Liver (tissue), 3 donors: ENCODE results near the gene CMIP.

Experiments used
- ATF3 ChIP-seq: IDR thresholded peaks from 2 replicates; pipeline ENCODE4 v1.6.1; 2016; ENCODE audit warnings: antibody characterized with exemption
- CTCF ChIP-seq: fragments of 150-350 bp; IDR thresholded peaks from 2 replicates; pipeline ENCODE4 v1.5.1; 2017; ENCODE audit warnings: improper control_type of control experiment, low read depth, low read length; ENCODE audit not compliant: missing input control
- EGR1 ChIP-seq, 2 donors: IDR thresholded peaks; 2 replicates each; pipeline ENCODE4 v1.6.1; 2016 to 2018; ENCODE audit warnings: antibody characterized with exemption in 2 of 2, low read depth in 2 of 2
- FOXA1 ChIP-seq: IDR thresholded peaks from 2 replicates; pipeline ENCODE4 v1.6.1; 2016; ENCODE audit warnings: antibody characterized with exemption
- GABPA ChIP-seq, 2 donors: IDR thresholded peaks in 1 of 2; conservative IDR thresholded peaks in 1 of 2; 2 replicates each; pipeline ENCODE4 v1.6.1; 2016; ENCODE audit warnings: antibody characterized with exemption in 2 of 2, mild to moderate bottlenecking in 1 of 2, moderate library complexity in 1 of 2
- HNF4G ChIP-seq: IDR thresholded peaks from 2 replicates; pipeline ENCODE4 v1.6.1; 2016; ENCODE audit warnings: antibody characterized with exemption
- MAX ChIP-seq: IDR thresholded peaks from 2 replicates; pipeline ENCODE4 v1.6.1; 2016; ENCODE audit warnings: antibody characterized with exemption
- REST ChIP-seq: IDR thresholded peaks from 2 replicates; pipeline ENCODE4 v1.6.1; 2016; ENCODE audit warnings: antibody characterized with exemption, mild to moderate bottlenecking
- RXRA ChIP-seq, 2 donors: IDR thresholded peaks; 2 replicates each; pipeline ENCODE4 v1.6.1; 2017 to 2018; ENCODE audit warnings: antibody characterized with exemption in 2 of 2, mild to moderate bottlenecking in 1 of 2
- SP1 ChIP-seq: IDR thresholded peaks from 2 replicates; pipeline ENCODE4 v1.6.1; 2018; ENCODE audit warnings: antibody characterized with exemption, mild to moderate bottlenecking
- TAF1 ChIP-seq: conservative IDR thresholded peaks from 2 replicates; pipeline ENCODE4 v1.6.1; 2016; ENCODE audit warnings: antibody characterized with exemption, mild to moderate bottlenecking
- YY1 ChIP-seq: IDR thresholded peaks from 2 replicates; pipeline ENCODE4 v1.6.1; 2016; ENCODE audit warnings: antibody characterized with exemption, mild to moderate bottlenecking
- ZBTB33 ChIP-seq: IDR thresholded peaks from 2 replicates; pipeline ENCODE4 v1.6.1; 2016; ENCODE audit warnings: antibody characterized with exemption
- donor health status: healthy.
- donor health status: healthy.

- TF ChIP-seq CTCF (no peak), YY1 (no peak), REST (no peak), ZBTB33 (no peak), TAF1 (no peak), HNF4G (no peak), MAX (no peak), GABPA (IDR thresholded peaks at IDR 0.05 in 1 of 2, conservative IDR thresholded peaks at IDR 0.05 in 1 of 2) (no peak), FOXA1 (no peak), EGR1 (IDR thresholded peaks at IDR 0.05; ENCODE audit: low read depth in 2 of 2) (no peak), SP1 (no peak), ATF3 (no peak), RXRA (IDR thresholded peaks at IDR 0.05) (no peak)
Observed at GRCh38 chr16:81541314-81541713, 96.7 kb downstream of the CMIP start.
